GM19099 (cell line): Measurements from ENCODE around the gene ABCB6.
A peak's percentile ranks its signal among the peaks of the same experiment; 100 is the strongest.

Experiments
- POLR2A ChIP-seq: IDR thresholded peaks from 3 replicates; pipeline ENCODE4 v1.6.1; 2011; ENCODE audit warnings: low read depth; ENCODE audit not compliant: insufficient read length; ENCODE audit errors: extremely low read depth

Gene ABCB6

DNA sequence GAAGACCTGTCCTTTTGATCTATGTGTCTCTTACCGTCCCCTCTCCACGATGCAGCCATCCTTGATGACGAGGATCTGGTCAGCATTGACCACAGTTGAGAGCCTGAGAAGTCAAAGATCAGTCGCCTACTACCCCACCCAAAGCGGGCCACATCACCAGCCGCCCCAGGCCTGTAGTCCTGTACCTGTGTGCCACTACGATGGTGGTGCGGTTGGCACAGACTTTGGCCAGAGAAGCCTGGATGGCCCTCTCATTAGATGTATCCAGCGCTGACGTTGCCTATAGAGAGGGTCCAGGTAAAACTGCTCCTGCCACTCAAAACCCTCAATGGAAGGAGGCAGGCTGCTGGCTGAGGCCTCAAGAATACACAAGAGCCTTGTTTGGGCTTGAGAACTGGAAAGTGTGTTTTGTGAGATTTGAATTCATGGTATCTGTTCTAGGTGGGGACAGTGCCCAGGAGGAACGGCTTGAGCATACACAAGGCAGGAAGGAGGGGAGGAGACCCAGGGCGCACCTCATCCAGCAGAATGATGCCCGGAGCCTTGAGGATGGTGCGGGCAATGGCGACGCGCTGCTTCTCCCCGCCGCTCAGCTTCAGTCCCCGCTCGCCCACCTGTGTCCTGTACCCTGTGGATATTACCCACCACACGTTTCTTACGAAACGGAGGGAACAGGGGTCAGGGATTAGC is 8.4 kb downstream of the ABCB6 start:
- TF ChIP-seq POLR2A = no peak

DNA sequence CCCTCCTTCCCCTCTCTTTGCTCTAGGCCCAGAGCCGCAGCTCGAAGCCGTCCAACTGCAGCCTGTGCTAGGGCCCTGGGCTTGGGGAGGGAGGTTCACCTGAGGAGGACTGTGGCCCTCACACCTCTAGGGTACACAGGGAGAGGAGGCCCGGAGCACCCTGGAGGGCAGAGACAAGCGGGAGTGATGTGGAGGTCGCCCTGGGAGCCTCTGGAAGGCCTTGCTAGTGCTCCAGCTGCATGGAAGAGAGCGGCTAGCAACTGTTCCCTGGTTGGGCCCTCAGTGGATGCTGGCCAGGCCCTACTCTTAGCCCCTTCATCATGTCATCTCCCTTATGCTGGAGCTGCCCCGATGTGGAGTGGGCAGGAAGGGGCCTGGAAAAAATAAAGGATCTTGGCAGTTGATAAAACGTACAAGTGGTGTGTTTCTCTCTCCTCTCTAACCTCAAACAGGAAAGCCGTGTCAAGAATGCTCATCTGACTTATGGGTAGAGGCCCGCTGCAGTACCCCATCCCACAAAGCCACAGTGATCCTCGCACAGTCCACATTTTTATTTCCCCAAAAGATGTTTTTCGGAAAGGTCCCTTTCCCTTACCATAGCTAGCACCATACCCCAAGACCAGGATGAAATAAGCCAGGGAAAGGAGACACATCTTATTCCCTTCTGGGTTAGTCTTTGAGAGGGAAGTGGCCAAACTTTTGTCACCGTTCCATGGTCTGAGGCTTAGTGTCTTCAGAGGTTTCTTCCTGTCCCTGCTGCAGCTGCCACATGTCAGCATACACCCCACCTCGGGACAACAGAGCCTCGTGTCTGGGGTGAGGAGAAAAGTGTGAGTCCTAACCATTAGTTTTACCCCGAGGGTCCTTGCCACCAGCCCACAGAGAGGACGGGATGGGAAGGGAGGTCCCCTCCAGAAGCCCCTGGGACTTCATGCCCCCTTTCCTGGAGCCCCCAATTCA is 9.2 kb downstream of the ABCB6 start:
- TF ChIP-seq POLR2A = no peak

- no peak for TF ChIP-seq POLR2A
Measured at GRCh38 chr2:219207884-219208740, 10.6 kb downstream of the ABCB6 start.

GRCh38 chr2:219207134-219207883 is 11.4 kb downstream of the ABCB6 start:
- no peak for TF ChIP-seq POLR2A

DNA sequence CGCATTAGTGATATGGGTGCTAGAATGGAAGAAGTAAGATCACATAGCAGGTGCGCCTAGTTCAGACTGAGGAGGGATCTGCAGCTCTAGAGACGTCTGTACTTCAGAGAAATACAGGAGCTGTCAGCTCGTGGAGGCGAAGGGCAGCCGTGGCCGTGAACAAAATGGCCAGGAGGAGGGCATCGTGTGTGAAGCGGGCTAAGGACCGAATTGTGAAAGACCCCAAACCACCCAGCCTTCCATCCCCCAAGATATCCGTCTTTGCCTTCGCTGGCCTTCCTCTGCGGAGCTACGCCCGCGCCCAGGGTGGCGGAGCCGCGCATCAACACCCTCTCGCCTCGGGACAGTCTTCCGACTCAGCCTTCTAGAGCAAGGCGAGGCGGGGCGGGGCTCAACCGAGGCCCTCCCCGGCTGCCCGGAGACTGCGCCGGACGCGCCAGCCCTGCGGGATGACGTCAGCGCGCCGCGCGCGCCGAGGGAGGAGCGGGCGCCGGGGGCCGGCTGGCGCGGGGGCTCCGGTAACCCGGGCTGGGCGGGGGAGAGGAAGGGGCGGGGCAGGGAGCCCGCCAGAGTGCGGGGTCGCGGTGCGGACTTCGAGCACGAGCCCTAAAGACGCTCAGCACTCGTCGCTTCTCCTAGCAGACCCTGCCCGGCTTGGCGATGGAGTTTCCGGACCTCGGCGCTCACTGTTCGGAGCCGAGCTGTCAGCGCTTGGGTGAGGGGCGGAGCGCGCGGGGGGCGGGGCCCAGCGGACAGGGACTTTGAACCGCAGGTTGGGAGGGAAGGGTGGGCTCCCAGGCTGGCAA is 12.2 kb downstream of the ABCB6 start, which contains the start of gene ZFAND2B:
Gene ZFAND2B (plus strand): TSS at position 455 of the 806 bp plus-strand sequence. CDS start 206 bp downstream, at position 661.
- peak; percentile 98 for TF ChIP-seq POLR2A

DNA sequence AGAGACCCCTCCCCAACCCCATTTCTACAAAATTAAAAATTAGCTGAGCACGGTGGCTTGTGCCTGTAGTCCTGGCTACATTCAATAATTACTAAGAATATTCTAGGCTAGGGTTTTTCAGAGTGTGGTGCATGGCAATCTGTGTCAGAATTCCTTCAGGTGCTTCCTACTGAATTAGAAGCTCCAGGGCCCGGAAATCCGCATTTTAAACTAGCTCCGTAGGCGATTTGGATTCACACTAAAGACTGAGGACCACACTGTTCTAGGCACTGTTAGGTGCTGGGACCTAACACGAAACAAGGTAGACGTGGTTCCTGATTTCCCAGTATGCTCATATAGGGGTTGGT is 12.8 kb downstream of the ABCB6 start:
- TF ChIP-seq POLR2A = no peak

DNA sequence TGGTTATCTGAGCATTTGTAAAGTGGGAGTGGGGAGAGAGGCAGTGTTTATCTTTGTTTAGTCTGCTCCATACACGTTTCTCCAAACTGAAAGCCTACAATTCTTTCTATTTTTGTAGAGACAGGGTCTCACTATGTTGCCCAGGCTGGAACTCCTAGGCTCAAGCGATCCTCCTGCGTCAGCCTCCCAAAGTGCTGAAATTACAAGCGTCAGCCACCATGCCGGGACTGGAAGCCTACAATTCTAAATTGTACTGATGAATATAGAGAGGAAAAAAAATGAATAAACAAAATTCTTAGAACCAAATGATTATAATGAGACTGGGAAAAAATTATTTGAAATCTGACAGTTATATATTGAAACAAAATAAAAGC is 13.6 kb downstream of the ABCB6 start:
- no peak for TF ChIP-seq POLR2A

GRCh38 chr2:219204425-219205164 is 14.2 kb downstream of the ABCB6 start:
- no peak for TF ChIP-seq POLR2A

GRCh38 chr2:219199470-219200211 is 19.1 kb downstream of the ABCB6 start:
- TF ChIP-seq POLR2A = no peak

- TF ChIP-seq POLR2A = no peak
Measured at GRCh38 chr2:219198974-219199373, 19.8 kb downstream of the ABCB6 start.

DNA sequence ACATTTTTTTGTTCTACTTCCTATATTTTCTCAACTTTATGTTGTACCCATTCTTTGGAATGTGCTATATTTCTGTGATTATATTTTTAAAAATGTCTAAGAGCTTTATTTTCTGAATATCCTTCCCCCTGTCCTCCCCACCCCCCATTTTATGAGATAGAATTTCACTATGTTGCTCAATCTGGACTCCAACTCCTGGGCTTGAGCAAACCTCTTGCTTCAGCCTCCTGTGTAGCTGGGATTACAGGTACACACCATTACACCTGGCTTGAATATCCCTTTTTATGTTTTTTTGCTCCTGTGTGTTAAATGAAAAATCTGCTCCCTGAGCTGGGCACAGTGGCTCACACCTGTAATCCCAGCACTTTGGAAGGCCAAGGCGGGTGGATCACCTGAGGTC is 21.4 kb downstream of the ABCB6 start:
- no peak for TF ChIP-seq POLR2A

DNA sequence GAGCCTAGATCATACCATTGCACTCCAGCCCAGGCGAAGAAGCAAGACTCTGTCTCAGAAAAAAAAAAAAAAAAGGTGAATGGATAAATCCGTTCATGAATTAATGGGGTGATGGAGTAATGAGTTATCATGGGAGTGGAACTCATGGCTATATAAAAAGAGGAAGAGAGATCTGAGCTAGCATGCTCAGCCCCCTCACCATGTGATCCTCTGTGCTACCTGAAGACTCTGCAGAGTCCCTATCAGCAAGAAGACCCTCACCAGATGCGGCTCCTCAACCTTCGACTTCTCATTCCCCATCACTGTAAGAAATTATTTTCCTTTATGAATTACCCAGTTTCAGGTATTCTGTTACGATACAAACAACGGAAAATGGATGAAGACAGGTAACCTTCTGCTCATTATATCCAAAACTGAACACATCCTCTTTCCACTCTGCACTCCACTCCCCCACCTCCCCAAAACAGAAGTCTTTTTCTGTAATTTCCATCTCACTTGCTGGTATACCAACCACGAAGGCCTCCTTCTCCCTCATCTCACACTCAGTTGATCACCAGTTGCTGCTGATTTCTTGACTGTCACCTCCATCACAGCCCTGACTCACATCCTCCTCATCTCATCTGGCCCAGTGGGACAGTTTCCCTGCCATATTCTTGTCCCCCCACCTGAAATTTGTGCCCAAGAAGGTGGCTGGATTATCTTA is 31.9 kb downstream of the ABCB6 start:
- TF ChIP-seq POLR2A = no peak
